ENCODE data around the gene PHIP. TPM values are rescaled to one million over a fixed set of nuclear protein-coding genes. Genes with fewer than 3 reads are reported as not detected.

PHIP gene
- total and polyA plus RNA-seq, 9 of the 15 experiments (the other 6 are each of a cell fraction or from before 2014, with no cell fraction given): 8.1 to 36.3 (median 16.5) TPM

- ATAC-seq (no peak), FAIRE-seq (no peak), DNase-seq (ENCODE audit: extremely low read depth in 1 of 4, low spot score in 3 of 4) (no peak)
- Histone ChIP-seq H3K36me3 (ENCODE audit: control insufficient read depth, insufficient read depth, low read length) (no peaks in the 10 kb centered on the region), H3K4me3 (no peak overlapping the region), H4K20me1 (replicated peaks; ENCODE audit: control insufficient read depth, insufficient read depth, low read length) (no peaks in the 10 kb centered on the region), H2AFZ (ENCODE audit: low read depth, low read length) (no peak overlapping the region), H3K27me3 (ENCODE audit: control insufficient read depth in 2 of 2, insufficient read depth in 2 of 2, low read length in 2 of 2) (peaks cover 2 to 3% of the 10 kb centered on the region in 2 experiments; a peak in 3 of 5 replicates), H3K9me1 (ENCODE audit: control insufficient read depth, insufficient read depth, low read length) (no peaks in the 10 kb centered on the region), H3K4me2 (ENCODE audit: insufficient read depth, low read length) (no peak overlapping the region), H3K9me3 (replicated peaks; ENCODE audit: control insufficient read depth, insufficient read depth, low read depth, low read length) (no peaks in the 10 kb centered on the region), H3K4me1 (replicated peaks in 1 of 2; ENCODE audit: control insufficient read depth in 2 of 2, insufficient read depth in 2 of 2, low read length in 2 of 2) (no peaks in the 10 kb centered on the region), H3K79me2 (ENCODE audit: control insufficient read depth, insufficient read depth, low read length) (no peaks in the 10 kb centered on the region), H3K9ac (ENCODE audit: insufficient read depth in 1 of 2, low read depth in 2 of 2, low read length in 2 of 2) (no peak overlapping the region), H3K27ac (ENCODE audit: extremely low read depth, low read depth, low read length) (no peak overlapping the region)
- ChIA-PET CTCF (ENCODE audit: low intra/inter-chr PET ratio) (interaction anchor here (0.6 kb wide), 1 partner anchor 84 kb away, joined by 3 read pairs; no protein-coding TSS in a partner anchor), POLR2A (no interaction called here)
- TF ChIP-seq KDM4B (IDR thresholded peaks at IDR 0.05; ENCODE audit: borderline replicate concordance in 2 of 2, low read depth in 1 of 2) (no peak), ZNF224 (CRISPR knock-in tag; IDR thresholded peaks at IDR 0.05) (no peak)
- intact Hi-C loops (cut with micrococcal nuclease) (no loop called here), in situ Hi-C loops (cut with MboI) (no loop called here)
- no TSS peak for BruUV-seq (replicated peaks)
Measured at GRCh38 chr6:79127660-79128059, 49.6 kb upstream of the PHIP start.

- no peak for FAIRE-seq
Measured at GRCh38 chr6:79119217-79119616, 41.2 kb upstream of the PHIP start.

More at GRCh38 chr6:79119217-79119616, 41.2 kb upstream of the PHIP start:
- Histone ChIP-seq H3K36me3 (ENCODE audit: control insufficient read depth, insufficient read depth, low read length) (no peaks in the 10 kb centered on the region), H3K27ac (ENCODE audit: extremely low read depth, low read depth, low read length) (no peak overlapping the region), H4K20me1 (replicated peaks; ENCODE audit: control insufficient read depth, insufficient read depth, low read length) (no peaks in the 10 kb centered on the region), H2AFZ (ENCODE audit: low read depth, low read length) (no peak overlapping the region), H3K9ac (ENCODE audit: insufficient read depth in 1 of 2, low read depth in 2 of 2, low read length in 2 of 2) (no peak overlapping the region), H3K4me1 (replicated peaks in 1 of 2; ENCODE audit: control insufficient read depth in 2 of 2, insufficient read depth in 2 of 2, low read length in 2 of 2) (no peaks in the 10 kb centered on the region), H3K9me1 (ENCODE audit: control insufficient read depth, insufficient read depth, low read length) (no peaks in the 10 kb centered on the region), H3K4me3 (no peak overlapping the region), H3K4me2 (ENCODE audit: insufficient read depth, low read length) (no peak overlapping the region), H3K9me3 (replicated peaks; ENCODE audit: control insufficient read depth, insufficient read depth, low read depth, low read length) (no peaks in the 10 kb centered on the region), H3K79me2 (ENCODE audit: control insufficient read depth, insufficient read depth, low read length) (no peaks in the 10 kb centered on the region), H3K27me3 (ENCODE audit: control insufficient read depth in 2 of 2, insufficient read depth in 2 of 2, low read length in 2 of 2) (no peaks in the 10 kb centered on the region)
- ATAC-seq: no peak
- in situ Hi-C loops (cut with MboI): no loop called here
- intact Hi-C loops (cut with micrococcal nuclease): no loop called here
- no TSS peak for BruUV-seq (replicated peaks)
- peak; percentile 59 for TF ChIP-seq MAFF (IDR thresholded peaks at IDR 0.05; ENCODE audit: low read length)
- peak; percentile 55 for TF ChIP-seq C11orf30 (IDR thresholded peaks at IDR 0.05; ENCODE audit: low read depth)
- TF ChIP-seq MAFK (IDR thresholded peaks at IDR 0.05; ENCODE audit: low read length): peak; percentile 67; the same call in 1 of the 2 replicates
- TF ChIP-seq ZNF316 (IDR thresholded peaks at IDR 0.05): peak; percentile 82
- no peak for TF ChIP-seq ZNF583 (CRISPR knock-in tag; IDR thresholded peaks at IDR 0.05)
- TF ChIP-seq TFE3 (CRISPR knock-in tag; IDR thresholded peaks at IDR 0.05): no peak
- DNase-seq (ENCODE audit: extremely low read depth in 1 of 4, low spot score in 3 of 4): no peak
- CTCF ChIA-PET (ENCODE audit: low intra/inter-chr PET ratio): no interaction called here
- WGBS (ENCODE audit: insufficient coverage, low coverage, missing lambda C conversion rate): 0% methylated on average over 1 of the region's 1 CpG
- POLR2A ChIA-PET: no interaction called here

Data from K562 (cell line).